H9 (cell line): ENCODE results near the gene MUC4. TPM values are rescaled to one million over a fixed set of nuclear protein-coding genes. Genes with fewer than 3 reads are reported as not detected.
A peak's percentile ranks its signal among the peaks of the same experiment; 100 is the strongest.

ENCODE experiments used
- DNase-seq: peaks from one replicate; pipeline ENCODE4 v3.0.0-alpha.2; 2017
- H2AFZ ChIP-seq: one replicate; pipeline ENCODE4 v1.6.1; 2013; ENCODE audit warnings: mild to moderate bottlenecking, low read length, control low read depth, moderate library complexity
- H2AK5ac ChIP-seq: 2 replicates; pipeline ENCODE4 v1.6.1; 2013; ENCODE audit warnings: low read length, control low read depth, mixed read lengths; ENCODE audit not compliant: insufficient read length
- H2BK120ac ChIP-seq: one replicate; pipeline ENCODE4 v1.6.1; 2013; ENCODE audit warnings: low read depth, mild to moderate bottlenecking, low read length, control low read depth, inconsistent platforms; ENCODE audit not compliant: poor library complexity, severe bottlenecking
- H2BK12ac ChIP-seq: 2 replicates; pipeline ENCODE4 v1.6.1; 2013; ENCODE audit warnings: low read length, control low read depth, mixed read lengths, low read depth; ENCODE audit not compliant: insufficient read length
- H2BK15ac ChIP-seq: 2 replicates; pipeline ENCODE4 v1.6.1; 2013; ENCODE audit warnings: low read depth, low read length, control low read depth
- H2BK20ac ChIP-seq: one replicate; pipeline ENCODE4 v1.6.1; 2013; ENCODE audit warnings: low read depth, mild to moderate bottlenecking, low read length, control low read depth, inconsistent platforms; ENCODE audit not compliant: poor library complexity, severe bottlenecking
- H2BK5ac ChIP-seq: 2 replicates; pipeline ENCODE4 v1.6.1; 2013; ENCODE audit warnings: low read length, control low read depth, mixed read lengths; ENCODE audit not compliant: insufficient read length
- H3K14ac ChIP-seq: 2 replicates; pipeline ENCODE4 v1.6.1; 2013; ENCODE audit warnings: low read length, control low read depth; ENCODE audit not compliant: insufficient read depth
- H3K18ac ChIP-seq: 2 replicates; pipeline ENCODE4 v1.6.1; 2013; ENCODE audit warnings: low read depth, mild to moderate bottlenecking, mixed read lengths, low read length, control low read depth; ENCODE audit not compliant: insufficient read length
- H3K23ac ChIP-seq: 2 replicates; pipeline ENCODE4 v1.6.1; 2013; ENCODE audit warnings: low read length, control low read depth, mixed read lengths, low read depth; ENCODE audit not compliant: insufficient read length
- H3K23me2 ChIP-seq: 2 replicates; pipeline ENCODE4 v1.6.1; 2013; ENCODE audit warnings: low read depth, mild to moderate bottlenecking, mixed read lengths, low read length, control low read depth; ENCODE audit not compliant: insufficient read length, poor library complexity, severe bottlenecking
- H3K27ac ChIP-seq: 2 replicates; pipeline ENCODE4 v1.5.1; 2013; ENCODE audit warnings: low read length, control low read depth, mixed read lengths, low read depth; ENCODE audit not compliant: insufficient read length
- H3K27me3 ChIP-seq: 2 replicates; pipeline ENCODE4 v1.6.1; 2013; ENCODE audit warnings: low read length, control low read depth, inconsistent platforms; ENCODE audit not compliant: insufficient read depth
- H3K4ac ChIP-seq: 2 replicates; pipeline ENCODE4 v1.6.1; 2013; ENCODE audit warnings: low read depth, mild to moderate bottlenecking, control low read depth, inconsistent platforms, low read length, moderate library complexity
- H3K4me1 ChIP-seq: 2 replicates; pipeline ENCODE4 v1.6.1; 2013; ENCODE audit warnings: low read length, control low read depth, inconsistent platforms; ENCODE audit not compliant: insufficient read depth
- H3K4me2 ChIP-seq: 2 replicates; pipeline ENCODE4 v1.6.1; 2013; ENCODE audit warnings: low read length, control low read depth, mixed read lengths; ENCODE audit not compliant: insufficient read length, insufficient read depth
- H3K56ac ChIP-seq: 2 replicates; pipeline ENCODE4 v1.6.1; 2013; ENCODE audit warnings: low read depth, mild to moderate bottlenecking, mixed read lengths, low read length, control low read depth; ENCODE audit not compliant: insufficient read length
- H3K79me1 ChIP-seq: 2 replicates; pipeline ENCODE4 v1.6.1; 2013; ENCODE audit warnings: low read depth, mild to moderate bottlenecking, moderate library complexity, low read length, control low read depth, inconsistent platforms; ENCODE audit not compliant: insufficient read depth, poor library complexity, severe bottlenecking
- H3K79me2 ChIP-seq: 2 replicates; pipeline ENCODE4 v1.6.1; 2013; ENCODE audit warnings: low read length, control low read depth, inconsistent platforms; ENCODE audit not compliant: insufficient read depth
- H3K9ac ChIP-seq: 2 replicates; pipeline ENCODE4 v1.6.1; 2013; ENCODE audit warnings: low read length, control low read depth, mixed read lengths; ENCODE audit not compliant: insufficient read length; ENCODE audit errors: extremely low read depth
- H3K9me3 ChIP-seq: one replicate; pipeline ENCODE4 v1.6.1; 2013; ENCODE audit warnings: low read depth, low read length, inconsistent platforms; ENCODE audit not compliant: control insufficient read depth
- H3T11ph ChIP-seq: one replicate; pipeline ENCODE4 v1.6.1; 2013; ENCODE audit warnings: mild to moderate bottlenecking, low read length, control low read depth, inconsistent platforms
- H4K20me1 ChIP-seq: one replicate; pipeline ENCODE4 v1.6.1; 2013; ENCODE audit not compliant: control insufficient read depth, insufficient read length, insufficient read depth
- H4K5ac ChIP-seq: 2 replicates; pipeline ENCODE4 v1.6.1; 2013; ENCODE audit warnings: low read depth, mild to moderate bottlenecking, mixed read lengths, low read length, control low read depth; ENCODE audit not compliant: insufficient read length
- H4K8ac ChIP-seq: replicated peaks from 2 replicates; pipeline ENCODE4 v1.6.1; 2013; ENCODE audit warnings: low read length, control low read depth, mixed read lengths, low read depth; ENCODE audit not compliant: insufficient read length
- H4K91ac ChIP-seq: 2 replicates; pipeline ENCODE4 v1.6.1; 2013; ENCODE audit warnings: low read depth, mild to moderate bottlenecking, moderate library complexity, mixed read lengths, low read length, control low read depth; ENCODE audit not compliant: insufficient read length
- H3K27ac Mint-ChIP-seq, 3 experiments: 2 replicates in 2 of 3; 3 replicates in 1 of 3; pipeline ENCODE4 v1.8.0; 2020 to 2021; ENCODE audit warnings: mixed read lengths in 3 of 3, mild to moderate bottlenecking in 1 of 3, moderate library complexity in 1 of 3
- H3K27me3 Mint-ChIP-seq: 2 replicates; pipeline ENCODE4 v1.8.0; 2021; ENCODE audit warnings: low read depth, mild to moderate bottlenecking, moderate library complexity, mixed read lengths
- H3K36me3 Mint-ChIP-seq, 3 experiments: 2 replicates in 2 of 3; 3 replicates in 1 of 3; pipeline ENCODE4 v1.8.0; 2020 to 2021; ENCODE audit warnings: low read depth in 3 of 3, mixed read lengths in 3 of 3; ENCODE audit not compliant: insufficient read depth in 1 of 3
- H3K4me1 Mint-ChIP-seq, 2 experiments: 2 replicates each; pipeline ENCODE4 v1.8.0; 2020; ENCODE audit warnings: mixed read lengths in 2 of 2
- H3K4me3 Mint-ChIP-seq, 2 experiments: 2 replicates in 1 of 2; 3 replicates in 1 of 2; pipeline ENCODE4 v1.8.0; 2020 to 2021; ENCODE audit warnings: mild to moderate bottlenecking in 2 of 2, mixed read lengths in 2 of 2, moderate library complexity in 1 of 2
- H3K9me3 Mint-ChIP-seq, 2 experiments: 2 replicates in 1 of 2; 3 replicates in 1 of 2; pipeline ENCODE4 v1.8.0; 2020; ENCODE audit warnings: mild to moderate bottlenecking in 2 of 2, mixed read lengths in 2 of 2, moderate library complexity in 1 of 2
- WGBS: extraction: QIAGEN DNeasy Blood & Tissue Kit; methylation state at CpG from one replicate; pipeline ENCODE4 v1.1.7; 2013; ENCODE audit warnings: missing lambda C conversion rate, low lambda C conversion rate, mixed read lengths; ENCODE audit not compliant: insufficient read length; ENCODE audit errors: extremely low coverage; 5-methylcytosine and 5-hydroxymethylcytosine counted together
- total RNA-seq: library from RNA; stranded (reverse); gene quantifications from 2 replicates; pipeline ENCODE4 v1.2.1, GENCODE V29; 2021
- TF ChIP-seq, protein P1 (sequence below): fragments of 200-600 bp; sonication (generic); conservative IDR thresholded peaks from 3 replicates; pipeline ENCODE4 v1.8.0; 2021; ENCODE audit warnings: antibody characterized with exemption, mild to moderate bottlenecking

Gene MUC4
- total RNA-seq, 1 experiment from 2014 or later: 1.2 TPM

GRCh38 chr3:195859846-195860411 is 48.2 kb upstream of the MUC4 start:
- Histone ChIP-seq H4K20me1 (no peaks in the 10 kb centered on the region), H3K4ac (no peak overlapping the region), H3K56ac (no peak overlapping the region), H3K79me1 (no peaks in the 10 kb centered on the region), H3K18ac (peak overlapping the region; percentile 33), H3K4me1 (no peaks in the 10 kb centered on the region), H4K8ac (no peak overlapping the region), H3K79me2 (no peaks in the 10 kb centered on the region), H2BK15ac (no peak overlapping the region), H3T11ph (no peak overlapping the region), H3K4me2 (no peak overlapping the region), H2BK120ac (no peak overlapping the region), H3K27ac (no peak overlapping the region), H2BK20ac (no peak overlapping the region), H2AK5ac (no peak overlapping the region), H2AFZ (no peak overlapping the region), H3K23me2 (no peaks in the 10 kb centered on the region), H3K9me3 (no peaks in the 10 kb centered on the region), H4K5ac (no peak overlapping the region), H4K91ac (no peak overlapping the region), H3K27me3 (no peaks in the 10 kb centered on the region), H3K23ac (no peak overlapping the region), H3K9ac (no peak overlapping the region), H3K14ac (no peak overlapping the region), H2BK5ac (no peak overlapping the region), H2BK12ac (no peak overlapping the region)
- no CpG with 5 or more reads among the region's 23 CpGs for WGBS
- Mint-ChIP-seq H3K27ac (peak overlapping the region in 1 of 3 experiments; percentile 63; a peak in 2 of 7 replicates), H3K9me3 (no peaks in the 10 kb centered on the region; a peak in 1 of 5 replicates), H3K4me1 (peaks cover 18 to 27% of the 10 kb centered on the region in 2 experiments), H3K27me3 (no peaks in the 10 kb centered on the region; the same call in none of the 2 replicates), H3K36me3 (no peaks in the 10 kb centered on the region; a peak in 1 of 7 replicates), H3K4me3 (no peak overlapping the region)
- TF ChIP-seq, protein P1, sequence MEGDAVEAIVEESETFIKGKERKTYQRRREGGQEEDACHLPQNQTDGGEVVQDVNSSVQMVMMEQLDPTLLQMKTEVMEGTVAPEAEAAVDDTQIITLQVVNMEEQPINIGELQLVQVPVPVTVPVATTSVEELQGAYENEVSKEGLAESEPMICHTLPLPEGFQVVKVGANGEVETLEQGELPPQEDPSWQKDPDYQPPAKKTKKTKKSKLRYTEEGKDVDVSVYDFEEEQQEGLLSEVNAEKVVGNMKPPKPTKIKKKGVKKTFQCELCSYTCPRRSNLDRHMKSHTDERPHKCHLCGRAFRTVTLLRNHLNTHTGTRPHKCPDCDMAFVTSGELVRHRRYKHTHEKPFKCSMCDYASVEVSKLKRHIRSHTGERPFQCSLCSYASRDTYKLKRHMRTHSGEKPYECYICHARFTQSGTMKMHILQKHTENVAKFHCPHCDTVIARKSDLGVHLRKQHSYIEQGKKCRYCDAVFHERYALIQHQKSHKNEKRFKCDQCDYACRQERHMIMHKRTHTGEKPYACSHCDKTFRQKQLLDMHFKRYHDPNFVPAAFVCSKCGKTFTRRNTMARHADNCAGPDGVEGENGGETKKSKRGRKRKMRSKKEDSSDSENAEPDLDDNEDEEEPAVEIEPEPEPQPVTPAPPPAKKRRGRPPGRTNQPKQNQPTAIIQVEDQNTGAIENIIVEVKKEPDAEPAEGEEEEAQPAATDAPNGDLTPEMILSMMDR: no peak
- DNase-seq: no peak
